SK-N-SH (cell line): ENCODE data around the gene GDPD5. TPM values are rescaled to one million over a fixed set of nuclear protein-coding genes. Genes with fewer than 3 reads are reported as not detected.
A peak's percentile ranks its signal among the peaks of the same experiment; 100 is the strongest.

ENCODE experiments used
- CTCF ChIA-PET: fragments of 300-600, 350-600 bp; formaldehyde crosslinking; extraction: SDS; loops from one replicate; lab custom pipeline; 2021; lab: Yijun Ruan, JAX
- POLR2A ChIA-PET: fragments of 350-600 bp; sonication (Branson Sonifier 250); formaldehyde crosslinking; extraction: SDS; loops from one replicate; lab custom pipeline; 2020; ENCODE audit warnings: antibody characterized with exemption, inconsistent platforms; lab: Yijun Ruan, JAX
- DNase-seq: peaks from one replicate; pipeline ENCODE4 v3.0.0; 2012
- H2AFZ ChIP-seq: fragments of 200-600 bp; sonication (generic); 2 replicates; pipeline ENCODE4 v1.8.1; 2016; ENCODE audit warnings: antibody characterized with exemption, mild to moderate bottlenecking, low read depth
- H3F3A ChIP-seq: fragments of 200-600 bp; sonication (generic); replicated peaks from 2 replicates; pipeline ENCODE3; 2016; ENCODE audit warnings: antibody characterized with exemption, mild to moderate bottlenecking; ENCODE audit not compliant: insufficient read depth
- H3K27ac ChIP-seq, 2 experiments: fragments of 200-500 bp in 1 of 2; fragments of 200-600 bp in 1 of 2; sonication (Bioruptor generic) in 1 of 2; sonication (generic), shearing (Covaris generic) in 1 of 2; 2 replicates each; pipeline versions ENCODE4 v1.5.1 to v1.6.1; 2014 to 2016; ENCODE audit warnings: low read depth in 2 of 2, inconsistent platforms in 1 of 2, low read length in 1 of 2, mild to moderate bottlenecking in 1 of 2, mixed read lengths in 1 of 2
- H3K27me3 ChIP-seq: fragments of 200-600 bp; sonication (generic), shearing (Covaris generic); 2 replicates; pipeline ENCODE4 v1.6.1; 2016; ENCODE audit warnings: mixed run types; ENCODE audit not compliant: insufficient read depth
- H3K36me3 ChIP-seq, 2 experiments: fragments of 200-500 bp in 1 of 2; fragments of 200-600 bp in 1 of 2; sonication (Bioruptor generic) in 1 of 2; sonication (generic) in 1 of 2; replicated peaks in 1 of 2; 2 replicates each; pipeline versions ENCODE3 to v1.5.1; 2014 to 2016; ENCODE audit warnings: low read length in 1 of 2, mild to moderate bottlenecking in 1 of 2; ENCODE audit not compliant: insufficient read depth in 2 of 2, control insufficient read depth in 1 of 2
- H3K4me1 ChIP-seq, 2 experiments: fragments of 200-500 bp in 1 of 2; fragments of 200-600 bp in 1 of 2; sonication (Bioruptor generic) in 1 of 2; sonication (generic), shearing (Covaris generic) in 1 of 2; 2 replicates each; pipeline versions ENCODE4 v1.5.1 to v1.6.1; 2014 to 2016; ENCODE audit warnings: low read depth in 1 of 2, low read length in 1 of 2, mixed run types in 1 of 2; ENCODE audit not compliant: insufficient read depth in 2 of 2, control insufficient read depth in 1 of 2
- H3K4me2 ChIP-seq: fragments of 200-600 bp; sonication (generic), shearing (Covaris generic); 2 replicates; pipeline ENCODE4 v1.6.1; 2017; ENCODE audit warnings: mixed run types
- H3K4me3 ChIP-seq, 2 experiments: fragments of 200-500 bp in 1 of 2; fragments of 200-600 bp in 1 of 2; sonication (Bioruptor generic) in 1 of 2; sonication (generic), shearing (Covaris generic) in 1 of 2; 2 replicates each; pipeline versions ENCODE4 v1.5.1 to v1.8.1; 2014 to 2016; ENCODE audit warnings: low read depth in 2 of 2, inconsistent platforms in 1 of 2, low read length in 1 of 2, mild to moderate bottlenecking in 1 of 2, mixed read lengths in 1 of 2, moderate library complexity in 1 of 2
- H3K79me2 ChIP-seq: fragments of 200-600 bp; sonication (generic); 2 replicates; pipeline ENCODE4 v1.8.1; 2017; ENCODE audit warnings: mild to moderate bottlenecking; ENCODE audit not compliant: insufficient read depth
- H3K9ac ChIP-seq: fragments of 200-600 bp; sonication (generic); 2 replicates; pipeline ENCODE4 v1.6.1; 2017; ENCODE audit warnings: mixed run types
- H3K9me2 ChIP-seq: fragments of 200-600 bp; sonication (generic); 2 replicates; pipeline ENCODE4 v1.6.1; 2017; ENCODE audit warnings: mixed run types
- H3K9me3 ChIP-seq: fragments of 200-600 bp; sonication (generic); 2 replicates; pipeline ENCODE4 v1.6.1; 2017; ENCODE audit warnings: mixed run types, mild to moderate bottlenecking, moderate library complexity
- H4K20me1 ChIP-seq: fragments of 200-600 bp; sonication (generic); 2 replicates; pipeline ENCODE4 v1.6.1; 2017; ENCODE audit warnings: mild to moderate bottlenecking, mixed run types; ENCODE audit not compliant: insufficient read depth
- EP300 ChIP-seq, 2 experiments: IDR thresholded peaks; 2 replicates each; pipeline versions ENCODE4 v1.4.0 to v1.6.1; 2012; ENCODE audit warnings: borderline replicate concordance in 1 of 2, low read depth in 1 of 2, low read length in 1 of 2
- EZH2phosphoT487 ChIP-seq: fragments of 200-600 bp; sonication (generic); IDR thresholded peaks from 2 replicates; pipeline ENCODE4 v1.6.1; 2017; ENCODE audit warnings: low read depth, mixed run types, mild to moderate bottlenecking, antibody characterized with exemption, moderate library complexity, borderline replicate concordance
- GABPA ChIP-seq: IDR thresholded peaks from 2 replicates; pipeline ENCODE4 v1.4.0; 2012; ENCODE audit warnings: low read depth, mild to moderate bottlenecking
- IRF3 ChIP-seq: fragments of 150-350 bp; IDR thresholded peaks from 2 replicates; pipeline ENCODE4 v1.6.1; 2016; ENCODE audit warnings: mild to moderate bottlenecking, low read depth, low read length
- JUND ChIP-seq: IDR thresholded peaks from 2 replicates; pipeline ENCODE4 v1.4.0; 2012
- NFIC ChIP-seq: IDR thresholded peaks from 2 replicates; pipeline ENCODE4 v1.4.0; 2012; ENCODE audit warnings: borderline replicate concordance
- POLR2AphosphoS5 ChIP-seq: IDR thresholded peaks from 2 replicates; pipeline ENCODE4 v1.6.1; 2012; ENCODE audit warnings: low read depth, low read length
- REST ChIP-seq: IDR thresholded peaks from 2 replicates; pipeline ENCODE4 v1.6.1; 2012; ENCODE audit warnings: mild to moderate bottlenecking, low read depth, low read length, moderate library complexity
- RFX5 ChIP-seq: IDR thresholded peaks from 2 replicates; pipeline ENCODE4 v1.6.1; 2012; ENCODE audit warnings: mild to moderate bottlenecking, improper control_type of control experiment, low read length
- SMC3 ChIP-seq: IDR thresholded peaks from 2 replicates; pipeline ENCODE4 v1.6.1; 2012; ENCODE audit warnings: low read depth, low read length, improper control_type of control experiment
- YY1 ChIP-seq: IDR thresholded peaks from 2 replicates; pipeline ENCODE4 v1.4.0; 2012; ENCODE audit warnings: low read depth, mild to moderate bottlenecking
- WGBS: methylation state at CpG from one replicate; pipeline ENCODE4 v1.1.6; 2017; ENCODE audit warnings: low lambda C conversion rate; 5-methylcytosine and 5-hydroxymethylcytosine counted together
- polyA plus RNA-seq, 3 experiments: library from polyadenylated mRNA; depleted of rRNA; stranded (reverse); fragments of >200 nt; gene quantifications; 2 replicates each; pipeline ENCODE4 v1.2.3, GENCODE V29; 2012
- TF ChIP-seq, protein P1 (sequence below): IDR thresholded peaks from 2 replicates; pipeline ENCODE4 v1.4.0; 2012; ENCODE audit warnings: low read depth, borderline replicate concordance

GDPD5 gene
- polyA plus RNA-seq, 1 of the 3 experiments (the other 2 are of a cell fraction), result 2.2 TPM

DNA sequence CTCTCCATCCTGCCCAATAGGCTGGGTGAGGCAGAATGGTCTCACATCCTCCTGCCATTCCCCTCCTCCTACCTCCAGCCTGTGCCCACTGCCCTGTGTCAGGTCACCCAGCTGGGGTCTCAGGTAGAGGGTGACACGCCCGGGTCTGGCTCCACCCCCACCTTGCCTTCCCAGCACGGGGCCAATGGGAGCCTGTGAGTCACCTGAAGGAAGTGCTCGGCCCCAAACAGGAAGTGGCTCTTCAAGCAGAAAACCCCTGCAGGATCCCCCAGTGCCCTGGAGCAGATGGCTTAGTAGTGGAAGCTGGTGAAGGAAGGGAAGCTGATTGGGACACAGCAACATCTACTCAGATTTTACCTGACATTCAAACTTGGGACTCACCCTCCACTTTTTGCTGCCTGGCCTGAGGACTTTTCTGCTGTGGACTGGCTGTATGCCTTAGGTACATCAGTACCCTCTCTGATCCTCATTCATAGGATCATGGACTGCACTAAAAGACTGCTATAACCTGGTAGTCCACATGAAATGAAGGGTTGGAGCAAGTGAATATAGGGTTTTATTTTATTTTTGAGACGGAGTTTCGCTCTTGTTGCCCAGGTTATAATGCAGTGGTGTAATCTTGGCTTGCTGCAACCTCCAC is 33.4 kb downstream of the GDPD5 start:
- no peaks in the 10 kb centered on the region for H3K79me2 ChIP-seq
- no peak for DNase-seq
- no peaks in the 10 kb centered on the region for H4K20me1 ChIP-seq
- TF ChIP-seq GABPA, result no peak
- no peak for TF ChIP-seq EZH2phosphoT487
- no peak for TF ChIP-seq YY1
- TF ChIP-seq, protein P1, sequence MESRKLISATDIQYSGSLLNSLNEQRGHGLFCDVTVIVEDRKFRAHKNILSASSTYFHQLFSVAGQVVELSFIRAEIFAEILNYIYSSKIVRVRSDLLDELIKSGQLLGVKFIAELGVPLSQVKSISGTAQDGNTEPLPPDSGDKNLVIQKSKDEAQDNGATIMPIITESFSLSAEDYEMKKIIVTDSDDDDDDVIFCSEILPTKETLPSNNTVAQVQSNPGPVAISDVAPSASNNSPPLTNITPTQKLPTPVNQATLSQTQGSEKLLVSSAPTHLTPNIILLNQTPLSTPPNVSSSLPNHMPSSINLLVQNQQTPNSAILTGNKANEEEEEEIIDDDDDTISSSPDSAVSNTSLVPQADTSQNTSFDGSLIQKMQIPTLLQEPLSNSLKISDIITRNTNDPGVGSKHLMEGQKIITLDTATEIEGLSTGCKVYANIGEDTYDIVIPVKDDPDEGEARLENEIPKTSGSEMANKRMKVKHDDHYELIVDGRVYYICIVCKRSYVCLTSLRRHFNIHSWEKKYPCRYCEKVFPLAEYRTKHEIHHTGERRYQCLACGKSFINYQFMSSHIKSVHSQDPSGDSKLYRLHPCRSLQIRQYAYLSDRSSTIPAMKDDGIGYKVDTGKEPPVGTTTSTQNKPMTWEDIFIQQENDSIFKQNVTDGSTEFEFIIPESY, result no peak
- TF ChIP-seq NFIC, result no peak
- TF ChIP-seq EP300 (IDR thresholded peaks at IDR 0.05; ENCODE audit: borderline replicate concordance in 1 of 2, low read depth in 1 of 2, low read length in 1 of 2), result no peak
- no peak for TF ChIP-seq JUND
- no peak for TF ChIP-seq IRF3
- TF ChIP-seq REST, result no peak
- no peak for TF ChIP-seq RFX5
- TF ChIP-seq SMC3, result no peak
- TF ChIP-seq POLR2AphosphoS5, result no peak
- no peak overlapping the region for H3K27ac ChIP-seq
- H3K4me3 ChIP-seq, result no peak overlapping the region
- whole genome bisulfite sequencing, result 78% methylated on average over 6 of the region's 6 CpGs
- no peaks in the 10 kb centered on the region for H3K36me3 ChIP-seq
- POLR2A ChIA-PET, result no interaction called here
- H3K27me3 ChIP-seq, result no peaks in the 10 kb centered on the region
- no peaks in the 10 kb centered on the region for H3K9me3 ChIP-seq
- H2AFZ ChIP-seq, result 0 out of 2 replicates have a peak overlapping the region, but pooled peaks have one; percentile 41
- H3K4me2 ChIP-seq, result no peak overlapping the region
- H3K9me2 ChIP-seq, result no peaks in the 10 kb centered on the region
- no peaks in the 10 kb centered on the region for H3F3A ChIP-seq
- H3K9ac ChIP-seq, result no peak overlapping the region
- CTCF ChIA-PET, result no interaction called here
- H3K4me1 ChIP-seq, result peaks cover 0 to 6% of the 10 kb centered on the region in 2 experiments; a peak in 2 of 4 replicates
